HG02571 (cell line): ENCODE data around the gene IMMP2L.

Source experiments
- ATAC-seq: cut with Tn5 transposase; IDR thresholded peaks from one replicate; pipeline ENCODE4 v1.9.1; 2021; ENCODE audit warnings: mild to moderate bottlenecking, moderate library complexity; ENCODE audit not compliant: unreplicated experiment

Gene IMMP2L

DNA sequence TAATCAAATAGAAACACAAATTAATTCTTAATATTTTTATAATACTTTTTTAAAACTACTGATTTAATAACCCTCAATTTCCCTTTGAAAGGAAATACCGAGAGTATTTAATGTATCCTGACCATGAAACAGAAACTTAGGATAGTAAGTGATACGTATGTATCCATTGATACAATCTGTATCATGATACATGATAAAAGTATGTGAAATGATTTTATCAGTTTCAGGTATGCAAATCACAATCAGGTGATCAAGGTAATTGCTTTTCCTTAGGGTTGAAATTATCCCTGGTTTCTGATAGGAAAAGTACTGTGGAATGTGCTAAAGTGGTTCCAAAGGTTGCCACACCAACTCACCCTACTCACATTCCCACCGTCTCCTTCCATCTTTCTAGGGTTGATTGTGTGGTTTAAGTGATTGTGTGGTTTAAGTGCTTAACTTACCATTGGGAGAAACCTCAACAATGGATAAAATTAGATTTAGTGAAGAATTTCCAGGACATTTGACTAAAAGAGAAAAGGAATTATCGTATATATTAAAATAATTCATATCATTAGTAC, 333.0 kb downstream of the IMMP2L start:
- no peak for ATAC-seq

DNA sequence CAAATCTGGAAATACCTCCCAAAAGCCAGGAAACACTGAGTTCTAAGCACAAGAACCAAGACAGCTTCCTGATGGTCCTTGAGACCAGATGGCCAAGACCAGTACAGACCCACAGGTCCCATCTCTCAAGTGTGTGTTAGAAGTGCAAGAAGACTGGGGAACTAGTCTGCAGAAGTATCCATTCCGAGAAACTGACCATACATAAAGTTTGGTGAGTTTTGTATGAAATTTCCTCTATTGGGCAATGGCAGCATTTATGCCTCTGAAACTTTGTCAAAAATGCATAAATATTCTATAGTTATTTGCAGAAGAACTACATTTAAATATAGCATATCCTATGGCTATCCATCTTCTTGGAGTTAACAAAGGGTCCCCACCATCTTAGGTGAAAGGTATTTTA, 333.9 kb downstream of the IMMP2L start:
- no peak for ATAC-seq

DNA sequence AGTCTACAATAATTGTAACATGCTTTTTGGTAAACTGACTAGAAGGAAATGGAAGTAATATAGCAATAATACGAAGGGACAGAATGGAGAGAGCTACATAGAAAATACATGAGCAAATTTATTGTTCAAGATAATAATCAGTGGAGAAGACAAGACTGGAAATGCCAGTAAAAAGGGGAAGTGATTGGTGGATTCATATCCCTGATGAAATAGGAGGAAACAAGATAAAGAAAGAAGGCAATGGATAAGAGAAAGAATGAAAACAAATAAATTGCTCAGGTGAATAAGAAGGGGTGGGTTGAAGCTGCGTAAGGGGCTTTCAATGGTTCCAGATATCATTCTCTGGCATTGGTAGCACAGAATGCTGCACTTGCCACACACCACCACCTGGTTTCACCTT, 335.5 kb downstream of the IMMP2L start:
- ATAC-seq = no peak

DNA sequence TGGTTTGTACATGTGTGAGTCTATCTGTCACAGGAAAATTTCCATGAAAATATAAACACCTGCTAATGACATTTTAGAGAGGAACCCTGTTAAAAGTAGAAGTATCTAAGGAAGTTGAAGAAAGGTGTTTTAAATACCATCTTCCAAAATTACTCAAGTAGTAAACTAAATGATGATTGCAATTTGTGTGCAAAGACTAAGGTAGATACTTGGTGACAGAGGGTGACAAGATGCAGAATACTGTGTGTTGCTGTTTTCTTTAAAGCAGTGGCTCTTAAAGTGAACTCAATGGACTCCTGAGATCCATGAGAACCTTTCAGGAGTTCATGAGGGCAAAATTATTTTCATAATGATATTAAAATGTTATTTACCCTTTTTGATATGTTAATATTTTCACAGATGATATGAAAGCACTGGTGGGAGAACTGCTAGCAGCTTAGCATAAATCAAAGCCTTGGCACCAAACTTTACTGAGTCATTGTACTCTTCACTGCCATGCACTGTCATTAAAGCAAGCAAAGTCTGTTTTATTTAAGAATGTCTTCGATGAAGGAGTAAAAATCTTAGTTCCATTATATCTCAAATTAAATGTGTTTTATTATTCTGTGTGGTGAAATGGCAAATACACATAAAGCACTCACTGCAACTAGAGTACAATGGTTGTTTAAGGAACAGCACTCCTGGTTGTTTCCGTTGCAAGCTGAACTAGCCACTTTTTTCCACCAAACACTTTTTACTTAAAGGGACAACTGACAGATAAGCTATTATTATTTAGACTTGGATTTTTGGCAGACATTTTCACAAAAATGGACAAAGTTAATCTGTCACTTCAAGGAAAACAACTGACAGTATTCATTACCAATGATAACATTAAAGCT, 337.7 kb downstream of the IMMP2L start:
- no peak for ATAC-seq

DNA sequence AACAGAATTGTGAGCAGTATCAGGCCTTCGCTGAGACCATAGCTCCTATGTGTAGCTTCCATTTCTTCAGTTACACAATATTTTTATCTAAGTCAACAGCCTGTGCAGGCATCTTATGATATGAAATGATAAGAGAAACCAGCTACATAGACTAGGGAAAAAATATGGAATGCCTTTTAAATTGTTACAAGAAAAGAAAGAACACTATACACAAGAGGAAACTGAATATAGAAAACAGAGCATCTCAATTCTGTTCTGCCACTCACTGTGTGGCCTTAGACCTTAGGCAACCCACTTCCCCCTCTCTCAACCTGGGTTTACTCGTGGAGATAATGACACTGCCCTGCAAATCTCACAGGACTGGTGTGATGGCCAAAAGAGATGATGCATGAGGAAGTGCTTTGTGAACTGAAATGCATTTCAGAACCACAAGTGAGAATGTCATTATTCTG, 338.5 kb downstream of the IMMP2L start:
- no peak for ATAC-seq

DNA sequence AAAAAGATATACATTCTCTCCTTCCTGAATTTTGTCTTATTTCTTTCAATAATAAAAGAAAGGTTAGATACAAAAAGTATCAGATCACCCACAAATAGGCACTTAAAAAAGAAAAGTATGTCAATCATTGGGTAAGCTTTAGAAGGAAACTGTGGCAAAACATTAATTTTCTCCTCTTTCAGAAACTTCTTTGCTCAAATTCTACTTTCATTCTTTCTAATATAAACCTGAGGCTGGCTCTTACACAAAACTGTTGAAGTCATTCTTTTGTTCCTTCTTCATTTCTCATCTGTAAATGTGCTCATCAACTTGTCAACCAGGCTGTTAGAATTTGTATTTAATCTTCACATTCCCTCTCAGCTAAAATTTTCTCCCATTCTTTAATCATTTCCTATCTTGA, 346.7 kb downstream of the IMMP2L start:
- no peak for ATAC-seq

DNA sequence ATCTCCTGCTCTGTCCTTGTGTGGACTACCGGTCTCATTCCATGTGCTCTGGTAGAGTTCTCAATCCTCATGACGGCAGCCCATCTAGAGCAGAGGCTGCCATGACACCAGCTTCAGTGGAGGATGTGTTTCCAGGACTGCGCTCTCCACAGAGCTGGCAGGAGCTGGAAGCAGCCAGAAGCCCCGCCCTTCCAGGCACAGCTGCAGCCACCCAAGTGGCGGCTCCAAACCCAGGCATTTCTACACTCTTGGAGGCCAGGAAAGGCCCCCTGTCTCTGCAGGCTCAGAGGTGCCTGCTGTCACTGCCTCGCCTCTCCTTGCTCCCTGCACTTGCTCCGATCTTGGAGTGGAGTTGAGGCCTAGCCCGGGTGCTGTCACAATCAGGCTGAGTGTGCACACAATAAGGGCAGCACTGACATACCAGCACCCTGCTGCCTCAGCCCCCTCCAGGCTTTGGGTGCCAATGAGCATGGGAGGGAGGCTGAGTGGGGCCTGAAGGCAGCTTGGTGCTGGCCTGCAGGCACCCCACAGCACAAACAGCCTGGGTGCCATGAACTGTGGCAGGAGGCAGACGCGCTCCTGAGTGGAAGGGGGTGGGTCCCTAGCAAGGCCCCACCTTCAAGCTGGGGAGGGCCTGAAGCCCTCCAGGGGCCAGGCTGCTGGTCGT, 349.3 kb downstream of the IMMP2L start:
- ATAC-seq = no peak

DNA sequence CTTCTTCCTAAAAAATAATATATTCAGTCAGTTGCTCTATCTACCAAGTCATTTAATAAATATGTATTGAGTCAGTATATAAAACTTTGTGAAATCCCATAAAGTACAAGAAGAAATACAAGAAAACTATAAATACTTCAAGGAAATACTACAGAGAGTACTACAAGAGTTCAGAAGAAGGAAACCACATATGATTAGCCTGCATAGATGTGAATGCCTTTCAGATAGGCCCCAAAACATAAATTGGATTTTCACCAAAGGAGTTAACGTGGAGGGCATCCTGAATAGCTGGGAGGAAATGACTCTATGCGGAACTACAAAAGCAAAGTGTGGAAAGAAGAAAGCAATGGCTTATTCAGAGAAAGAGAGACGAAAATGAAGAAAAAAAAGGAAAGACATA, 351.3 kb downstream of the IMMP2L start:
- ATAC-seq = no peak

DNA sequence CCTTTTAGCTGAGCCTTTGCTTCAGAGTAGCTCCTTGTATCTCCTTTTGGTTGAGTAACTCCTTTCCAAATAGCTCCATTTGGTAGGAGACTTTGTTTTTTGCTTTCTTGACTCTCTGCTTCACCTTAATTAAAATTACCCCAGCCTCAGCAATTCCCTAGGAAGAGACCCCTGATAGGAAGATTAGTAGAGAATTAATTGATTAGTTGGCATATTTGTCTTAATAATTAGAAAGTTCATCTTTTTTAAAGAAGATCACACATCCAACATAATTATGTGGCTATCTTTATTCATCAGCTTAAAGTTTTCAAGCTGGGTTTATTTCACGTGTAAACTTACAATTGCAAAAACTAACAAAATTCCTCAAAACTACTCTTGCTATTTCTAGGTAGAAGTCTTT, 352.2 kb downstream of the IMMP2L start:
- ATAC-seq = no peak

DNA sequence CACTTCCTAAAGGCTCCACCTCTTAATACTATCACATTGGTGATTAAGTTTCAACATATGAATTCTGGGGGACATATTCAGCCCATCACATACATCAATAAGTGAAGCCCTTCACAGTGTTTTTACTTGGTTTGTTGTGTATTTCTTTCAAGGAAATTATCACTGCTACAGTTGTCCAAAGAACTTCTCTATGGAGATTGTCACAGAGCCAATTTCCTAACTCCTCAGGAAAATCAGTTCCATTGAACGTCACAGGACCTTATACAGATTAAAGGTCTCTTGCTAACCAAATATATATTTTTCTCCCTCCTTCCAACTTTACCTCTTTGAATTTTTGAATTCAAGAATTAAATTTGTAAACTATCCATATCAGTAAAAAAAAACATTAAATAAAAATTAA, 357.0 kb downstream of the IMMP2L start:
- no peak for ATAC-seq

DNA sequence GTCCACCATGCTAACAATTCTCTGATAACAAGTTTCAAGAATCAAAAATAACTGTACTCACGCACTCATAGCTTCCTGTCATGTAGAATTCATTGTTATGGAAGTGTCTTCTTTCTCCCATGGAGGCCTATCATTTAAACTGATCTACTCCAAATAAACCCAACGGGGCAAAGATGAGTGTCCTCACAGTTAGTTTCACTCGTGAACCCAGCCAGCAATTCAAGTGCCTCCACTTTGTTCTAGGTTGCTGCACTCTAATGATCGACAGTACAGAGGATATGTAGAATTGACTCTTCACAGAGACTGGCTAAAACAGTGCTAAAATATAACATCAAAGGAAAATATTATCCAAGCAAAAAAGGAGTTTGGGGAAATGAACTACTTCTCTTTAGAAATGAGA, 360.0 kb downstream of the IMMP2L start:
- ATAC-seq = no peak

DNA sequence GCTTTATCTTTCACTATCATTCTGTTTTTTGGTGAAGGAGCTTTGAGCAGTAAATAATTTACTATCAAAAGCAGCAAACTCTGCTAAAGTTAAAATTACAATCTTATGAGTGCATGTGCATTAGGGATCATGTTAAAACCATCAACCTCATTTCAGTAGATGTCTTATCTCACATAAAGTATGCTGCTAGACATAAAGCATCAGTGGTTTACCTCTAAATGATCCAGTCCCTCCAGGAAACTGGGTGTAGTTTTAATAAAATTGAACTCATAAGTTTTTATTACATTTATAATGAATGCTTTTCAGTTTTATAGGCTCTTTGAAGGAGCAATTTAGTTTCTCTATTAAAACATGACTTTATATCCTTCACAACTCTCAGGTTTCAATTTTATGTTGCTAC, 362.6 kb downstream of the IMMP2L start:
- ATAC-seq = no peak

DNA sequence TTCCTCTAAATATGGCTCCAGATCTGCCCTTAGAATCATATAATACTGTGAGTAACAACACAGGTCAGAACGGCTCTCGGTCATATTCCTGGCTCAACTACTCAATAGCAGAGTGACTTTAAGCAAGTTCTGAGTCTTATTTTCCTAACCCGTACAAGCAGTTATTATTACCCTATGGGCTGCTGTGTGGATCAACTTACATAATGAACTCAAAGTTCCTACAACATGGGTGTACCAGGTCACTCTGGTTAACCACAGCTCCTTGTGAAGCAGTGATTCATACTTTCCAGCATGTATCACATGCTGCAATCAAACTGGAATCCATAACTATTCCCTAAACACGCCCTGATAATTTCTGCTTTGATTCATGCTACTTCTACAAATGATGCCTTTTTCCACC, 364.0 kb downstream of the IMMP2L start:
- ATAC-seq = no peak

DNA sequence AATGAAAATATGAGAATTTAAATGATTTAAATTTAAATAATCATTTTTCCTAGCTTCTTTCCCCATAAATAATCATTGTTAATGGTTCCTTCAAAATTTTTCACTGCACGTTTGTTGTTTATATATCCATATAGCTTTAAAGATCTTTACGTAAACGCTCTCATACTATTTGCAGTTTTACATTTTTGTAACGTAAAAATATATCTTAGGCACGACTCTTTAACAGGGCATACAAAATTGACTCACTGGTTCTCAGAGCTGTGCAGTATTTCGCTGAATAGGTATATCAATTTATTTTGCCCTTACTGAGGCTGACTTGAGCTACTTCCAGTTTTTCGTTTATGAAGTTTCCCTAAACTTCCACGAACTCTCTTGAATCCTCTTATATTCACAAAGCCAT, 365.6 kb downstream of the IMMP2L start:
- ATAC-seq = no peak

DNA sequence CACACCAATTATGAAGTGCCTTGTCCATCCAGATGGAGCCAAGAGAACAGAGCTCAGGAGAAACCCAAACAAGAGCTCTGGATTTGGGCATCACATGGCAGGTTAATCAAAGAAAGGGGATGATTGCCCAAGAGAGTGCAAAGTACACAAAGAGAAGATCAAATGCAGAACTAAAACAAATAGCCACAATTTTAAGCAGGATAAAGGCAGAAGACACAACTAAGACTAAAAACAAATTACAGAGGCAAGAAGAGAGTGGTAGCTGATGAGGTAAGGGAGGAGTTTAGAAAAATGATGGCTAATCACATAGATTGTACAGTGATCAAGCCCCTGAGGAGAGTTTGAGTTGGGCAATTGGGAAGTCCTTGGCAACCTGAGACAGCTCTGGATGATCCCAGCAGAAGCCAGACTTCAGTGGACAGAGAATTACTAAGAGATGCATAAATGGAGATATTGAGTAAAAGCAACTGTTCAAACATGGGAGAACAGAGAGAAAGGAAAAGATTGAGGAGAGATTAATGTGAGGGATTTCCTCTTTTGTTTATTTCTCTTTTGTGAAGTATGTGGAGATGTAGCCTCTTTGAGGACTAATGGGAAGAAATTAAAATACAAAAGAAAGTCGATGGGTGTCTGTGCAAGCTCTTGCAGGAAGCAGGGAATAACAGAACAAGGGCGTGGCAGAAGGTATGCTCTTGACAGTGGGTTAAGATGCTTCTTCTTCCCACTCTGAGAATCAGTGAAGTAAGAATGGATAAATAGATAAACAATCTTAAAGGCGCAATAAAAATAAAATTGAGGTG, 369.5 kb downstream of the IMMP2L start:
- ATAC-seq = no peak

DNA sequence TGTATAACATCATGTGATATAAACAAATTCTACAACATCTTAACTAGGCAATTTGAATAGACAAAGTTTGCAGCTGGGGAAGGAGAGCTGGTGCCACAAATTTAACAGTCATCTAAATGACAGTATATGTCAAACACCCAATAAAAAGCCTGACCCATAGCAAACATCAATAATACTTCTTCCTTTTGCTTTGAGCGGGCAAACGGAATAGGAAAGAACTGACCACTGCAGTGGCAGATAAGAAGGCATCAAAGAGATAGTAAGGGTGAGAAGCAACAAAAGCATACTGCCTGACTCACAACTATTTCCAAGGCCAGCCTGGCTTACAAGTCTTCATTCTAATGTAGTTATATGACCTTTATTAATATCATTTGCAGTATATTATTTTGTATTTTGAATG, 371.5 kb downstream of the IMMP2L start:
- no peak for ATAC-seq

DNA sequence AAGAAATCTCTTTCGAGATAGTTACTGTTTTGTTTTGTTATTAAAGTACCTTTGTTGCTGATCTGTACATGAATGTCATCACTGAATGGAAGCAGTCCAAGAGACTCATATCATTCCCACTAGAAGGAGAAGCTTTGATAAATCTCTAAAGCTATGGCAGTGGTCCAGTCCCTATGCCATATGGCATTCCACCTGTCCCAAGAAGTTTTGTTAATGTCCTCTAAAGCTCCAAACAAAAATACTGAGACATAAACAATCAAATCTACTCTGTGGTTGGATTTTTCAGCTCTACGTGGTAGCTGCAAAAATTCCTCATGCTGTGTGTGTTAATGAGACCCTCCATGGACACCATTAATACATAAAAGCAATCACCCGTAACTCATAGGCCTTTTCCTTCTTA, 377.3 kb downstream of the IMMP2L start:
- ATAC-seq = no peak

DNA sequence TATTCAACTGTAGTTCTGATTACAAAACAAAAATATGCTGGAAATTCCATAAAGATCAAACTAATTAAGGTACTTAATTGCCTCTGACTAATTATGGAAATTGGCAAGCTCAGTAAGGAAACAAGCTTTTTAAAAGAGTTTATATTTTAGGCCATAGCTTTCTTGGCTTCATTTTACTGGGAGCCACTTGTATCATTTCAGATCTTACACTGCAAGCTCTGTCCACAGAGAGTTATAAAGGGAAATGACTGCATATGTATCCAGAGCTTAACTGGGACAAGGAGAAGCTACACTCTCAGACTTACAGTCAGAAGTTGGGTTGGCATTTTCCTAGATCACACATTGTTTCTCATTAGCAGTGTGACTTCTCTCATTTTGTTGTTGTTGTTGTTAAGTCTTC, 379.0 kb downstream of the IMMP2L start:
- ATAC-seq = no peak

DNA sequence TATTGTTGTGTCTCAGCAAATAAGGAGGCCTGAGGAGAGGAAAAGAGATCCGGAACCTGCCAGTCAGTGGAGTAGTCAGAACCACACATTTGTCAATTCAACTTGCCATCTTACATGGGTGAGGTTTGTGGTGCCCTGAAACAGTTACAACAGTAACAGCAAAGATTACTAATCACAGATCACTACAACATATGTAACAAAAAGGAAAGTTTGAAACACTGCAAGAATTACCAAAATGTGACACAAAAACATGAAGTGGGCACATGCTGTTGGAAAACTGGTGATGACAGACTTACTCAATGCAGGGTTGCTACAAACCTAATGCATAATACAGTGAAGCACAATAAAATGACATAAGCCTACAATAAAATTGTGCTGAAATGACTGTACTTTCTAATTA, 382.0 kb downstream of the IMMP2L start:
- no peak for ATAC-seq

DNA sequence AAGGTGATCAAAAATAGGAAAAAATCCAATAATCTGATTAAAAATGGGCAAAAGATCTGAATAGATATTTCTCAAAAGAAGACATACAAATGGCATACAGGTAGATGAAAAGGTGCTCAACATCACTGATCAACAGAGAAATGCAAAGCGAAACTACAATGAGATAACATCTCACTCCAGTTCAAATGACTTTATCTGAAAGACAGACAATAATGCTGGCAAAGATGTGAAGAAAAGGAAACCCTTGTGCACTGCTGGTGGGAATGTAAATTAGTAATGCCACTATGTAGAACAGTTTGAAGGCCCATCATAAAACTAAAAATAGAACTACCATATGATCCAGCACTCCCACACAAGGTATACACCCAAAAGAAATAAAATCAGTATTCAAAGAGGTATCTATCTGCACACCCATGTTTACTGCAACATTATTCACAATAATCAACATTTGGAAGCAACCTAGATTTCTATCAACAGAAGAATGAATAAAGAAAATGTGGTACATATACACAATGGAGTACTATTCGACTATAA, 386.3 kb downstream of the IMMP2L start:
- ATAC-seq = no peak

DNA sequence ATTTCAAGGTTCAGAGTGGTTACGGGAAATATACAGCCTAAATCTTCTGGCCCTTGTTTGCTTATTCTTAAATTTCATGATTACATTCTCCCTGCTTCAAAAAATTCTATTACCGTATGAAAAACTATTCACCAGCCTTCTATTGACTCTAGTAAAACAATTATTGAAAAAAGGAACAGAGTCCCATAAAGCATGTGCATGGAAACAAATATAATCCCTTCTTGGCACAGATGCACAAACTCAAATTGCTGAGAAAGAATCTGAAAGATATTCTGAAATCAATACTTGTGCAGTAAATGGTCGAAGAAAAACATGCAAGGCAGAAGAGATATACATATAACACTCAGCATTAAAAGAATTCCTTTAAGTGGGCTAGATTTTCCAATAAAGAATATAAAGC, 387.8 kb downstream of the IMMP2L start:
- ATAC-seq = no peak
